HFF-Myc (cell line): ENCODE measurements around the gene UQCRHL.

Experiments used
- DNase-seq: peaks from one replicate; pipeline ENCODE4 v3.0.0-alpha.2; 2011; ENCODE audit warnings: low read depth; ENCODE audit errors: extremely low read depth
- H3K4me3 ChIP-seq: replicated peaks from 2 replicates; pipeline ENCODE4 v1.5.1; 2011; ENCODE audit warnings: low read depth, mild to moderate bottlenecking, control low read depth, low read length
- CTCF ChIP-seq: IDR thresholded peaks from 2 replicates; pipeline ENCODE4 v1.5.1; 2012; ENCODE audit warnings: mild to moderate bottlenecking, low read depth, low read length, control low read depth; ENCODE audit errors: missing control alignments

The UQCRHL gene

GRCh38 chr1:15804060-15804459, 3.4 kb downstream of the UQCRHL start:
- TF ChIP-seq CTCF: no peak
- DNase-seq: no peak
- no peak overlapping the region for H3K4me3 ChIP-seq

- no peak for DNase-seq
- peak; percentile 27 for TF ChIP-seq CTCF
- H3K4me3 ChIP-seq: no peak overlapping the region
Observed at GRCh38 chr1:15803380-15803779, 4.1 kb downstream of the UQCRHL start.

- TF ChIP-seq CTCF: no peak
- H3K4me3 ChIP-seq: no peak overlapping the region
- no peak for DNase-seq
Observed at GRCh38 chr1:15802234-15802965, 5.0 kb downstream of the UQCRHL start.

DNA sequence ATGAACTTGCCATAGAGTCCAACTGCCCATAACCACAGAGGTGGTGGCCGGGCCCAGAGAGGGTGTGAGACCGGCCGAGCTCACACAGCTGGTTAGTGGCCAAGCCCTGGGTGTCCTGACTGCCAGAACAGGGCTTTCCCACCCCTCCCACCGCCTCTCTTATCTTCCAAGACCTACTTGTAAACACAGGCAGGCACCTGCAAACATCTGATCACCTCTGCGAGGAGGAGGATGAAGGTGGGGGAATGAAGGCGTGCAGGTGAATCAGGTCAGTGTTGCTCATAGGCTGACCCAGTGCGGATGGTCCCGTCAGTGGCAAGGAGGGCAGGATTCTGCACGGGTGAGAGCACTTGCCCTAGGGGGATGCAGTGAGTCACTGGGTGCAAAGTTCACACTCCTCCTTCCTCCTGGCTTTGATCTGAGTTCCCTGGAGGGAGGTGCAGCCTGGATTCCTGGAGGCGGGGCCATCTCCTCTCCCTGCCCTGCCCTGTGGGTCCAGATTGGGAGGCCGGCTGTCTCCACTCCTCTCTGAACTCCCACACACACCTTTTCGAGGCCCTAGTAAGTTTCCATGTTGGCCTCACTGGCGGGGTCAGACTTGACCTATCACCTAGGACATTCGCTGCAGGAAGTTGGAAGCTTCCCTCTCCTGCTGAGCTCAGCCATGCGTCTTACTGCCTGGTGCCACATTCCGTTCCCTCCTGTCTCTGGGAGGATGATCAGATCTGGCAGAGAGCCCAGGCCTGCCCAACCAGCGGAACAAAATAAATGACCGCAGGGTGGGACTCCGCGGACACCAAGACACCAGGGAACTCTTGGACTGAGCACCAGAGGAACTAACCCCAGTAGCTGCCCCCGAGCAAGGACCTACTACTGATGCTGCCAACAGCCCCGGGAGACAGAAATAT, 7.3 kb downstream of the UQCRHL start:
- peak; percentile 52 for DNase-seq
- no peak for TF ChIP-seq CTCF
- H3K4me3 ChIP-seq: no peak overlapping the region

- no peak for TF ChIP-seq CTCF
- DNase-seq: peak; percentile 83
- H3K4me3 ChIP-seq: no peak overlapping the region
Observed at GRCh38 chr1:15799004-15799867, 8.2 kb downstream of the UQCRHL start.

- H3K4me3 ChIP-seq: no peak overlapping the region
- DNase-seq: no peak
- TF ChIP-seq CTCF: no peak
Observed at GRCh38 chr1:15797614-15798390, 9.6 kb downstream of the UQCRHL start.
